NCI-H2107 treated with DMSO at 0.1 percent for 48 hours (cell line): Measurements from ENCODE around the gene PXYLP1.

Source experiments
- DNase-seq: peaks from one replicate; lab custom pipeline; 2025; ENCODE audit not compliant: unreplicated experiment; lab: John Stamatoyannopoulos, UW

PXYLP1 gene

DNA sequence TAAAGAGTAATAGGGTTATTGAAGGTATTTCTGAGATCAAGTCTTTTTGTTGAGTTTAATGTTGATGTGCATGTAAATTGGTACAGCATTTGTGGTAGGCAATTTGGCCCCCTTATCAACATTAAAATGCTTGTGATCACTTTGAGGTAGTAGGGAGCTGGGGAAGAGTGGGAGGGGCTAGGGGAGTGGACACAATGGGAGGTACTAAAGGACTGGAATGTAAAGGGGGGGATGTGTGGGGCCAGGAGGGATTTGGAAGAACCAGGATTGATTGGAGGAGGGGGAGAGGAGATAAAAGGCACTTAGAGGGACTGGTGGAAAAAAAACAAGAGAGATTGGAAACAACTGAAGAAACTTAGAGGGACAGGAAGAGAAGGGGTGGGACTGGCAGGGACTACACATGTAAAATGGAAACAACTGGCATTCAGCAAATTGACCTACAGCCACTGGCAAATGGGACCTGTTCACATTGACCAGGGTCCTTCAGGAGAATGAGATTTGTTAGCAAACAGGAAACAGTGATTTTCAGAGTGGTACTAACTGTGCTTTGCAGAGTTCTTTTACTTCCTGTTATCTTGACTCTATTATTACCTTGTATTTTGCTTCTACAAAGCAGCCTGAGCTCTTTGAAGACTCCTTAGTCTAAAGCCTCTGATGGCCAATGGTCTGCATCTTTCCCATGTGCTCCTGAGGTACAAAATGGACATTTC, 88.9 kb downstream of the PXYLP1 start:
- no peak for DNase-seq

DNA sequence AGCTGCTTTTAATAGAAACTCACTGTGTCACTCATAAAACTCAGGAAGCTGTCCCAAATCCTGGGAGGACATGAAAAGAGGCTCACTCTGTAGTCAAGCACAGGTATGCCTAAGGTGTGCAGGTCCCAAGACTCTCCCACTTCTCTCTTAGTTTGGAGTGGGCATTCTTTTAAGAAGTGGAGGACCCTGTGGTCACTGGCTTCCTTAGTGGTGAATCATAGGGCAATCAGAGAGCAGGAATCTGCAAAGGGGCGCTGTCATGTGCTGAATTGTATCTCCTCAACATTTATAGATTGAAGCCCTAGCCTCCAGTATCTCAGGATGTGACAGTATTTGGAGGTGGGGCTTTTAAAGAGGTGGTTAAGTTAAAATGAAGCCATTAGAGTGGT, 89.5 kb downstream of the PXYLP1 start:
- DNase-seq, result no peak

DNA sequence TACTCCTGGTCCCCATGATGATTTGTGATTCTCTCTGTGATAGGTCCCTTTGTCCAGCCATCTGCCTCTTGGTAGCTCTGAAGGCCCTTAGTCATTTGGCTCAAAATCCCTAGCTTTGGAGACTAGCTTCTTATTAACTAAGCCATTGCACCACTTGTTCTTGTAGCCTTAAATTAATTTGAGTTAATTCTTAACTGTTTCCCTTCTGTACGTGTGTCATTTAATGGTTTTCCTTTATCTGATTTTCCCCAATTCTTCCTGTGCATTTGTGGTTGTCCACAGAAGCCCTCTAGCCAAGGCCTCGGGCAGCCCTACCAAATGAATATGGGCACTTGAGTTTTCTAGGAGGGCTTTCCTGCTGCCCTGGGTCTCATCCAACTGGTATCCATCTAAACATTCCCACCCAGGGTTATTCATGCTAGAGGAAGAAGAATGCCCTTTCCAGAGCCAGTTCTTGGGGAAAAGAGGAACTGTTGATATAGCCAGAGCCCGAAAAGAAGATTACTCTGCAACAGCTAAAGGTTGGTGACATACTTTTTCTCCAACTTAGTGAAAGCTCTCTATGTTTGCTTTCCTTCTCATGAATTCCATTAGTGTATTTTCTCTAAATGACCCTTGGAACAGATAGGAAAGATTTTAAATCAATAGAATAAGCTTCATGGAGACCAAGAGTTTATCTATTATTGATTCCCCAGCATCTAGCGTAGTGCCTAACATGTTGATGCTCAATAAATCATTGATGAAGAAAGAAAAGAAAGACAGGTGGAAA, 92.5 kb downstream of the PXYLP1 start:
- DNase-seq, result no peak

DNA sequence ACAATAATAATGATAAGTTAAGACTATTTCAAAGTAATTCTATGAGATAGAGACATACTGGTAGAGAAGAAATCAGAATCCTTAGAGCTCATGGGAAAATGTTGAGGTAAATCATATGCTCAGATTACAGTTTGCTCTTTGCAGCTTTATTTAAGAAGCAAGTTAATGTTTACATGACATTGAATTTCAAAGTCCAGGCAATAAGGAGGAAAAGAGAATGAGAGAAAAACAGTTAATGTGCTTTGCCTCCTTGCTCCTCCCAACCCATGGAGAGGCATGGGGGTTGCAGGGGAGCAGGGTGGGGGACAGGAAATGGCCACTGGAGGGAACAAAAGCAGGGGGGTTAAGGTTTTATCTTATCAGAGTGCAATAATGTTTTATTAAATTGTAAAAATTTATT, 94.5 kb downstream of the PXYLP1 start:
- no peak for DNase-seq

DNA sequence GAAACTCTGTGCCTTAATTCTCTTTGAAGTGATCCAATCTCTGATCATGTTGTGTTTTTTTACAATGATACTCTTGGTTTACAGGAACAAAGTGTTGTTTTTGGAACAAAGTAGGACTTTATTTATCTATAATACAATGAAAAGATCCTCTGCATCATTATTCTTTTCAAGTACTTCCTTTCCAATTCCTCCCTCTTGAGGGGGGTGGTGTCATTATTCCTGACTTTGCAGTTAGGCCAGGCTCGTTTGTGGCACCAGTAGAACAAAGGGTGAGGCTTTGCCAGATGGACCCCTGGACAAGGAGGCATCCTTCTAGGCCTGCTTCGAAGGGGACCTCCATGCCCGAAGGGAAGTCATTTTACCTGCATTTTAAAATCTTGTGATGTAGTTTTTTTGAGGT, 95.0 kb downstream of the PXYLP1 start:
- no peak for DNase-seq

DNA sequence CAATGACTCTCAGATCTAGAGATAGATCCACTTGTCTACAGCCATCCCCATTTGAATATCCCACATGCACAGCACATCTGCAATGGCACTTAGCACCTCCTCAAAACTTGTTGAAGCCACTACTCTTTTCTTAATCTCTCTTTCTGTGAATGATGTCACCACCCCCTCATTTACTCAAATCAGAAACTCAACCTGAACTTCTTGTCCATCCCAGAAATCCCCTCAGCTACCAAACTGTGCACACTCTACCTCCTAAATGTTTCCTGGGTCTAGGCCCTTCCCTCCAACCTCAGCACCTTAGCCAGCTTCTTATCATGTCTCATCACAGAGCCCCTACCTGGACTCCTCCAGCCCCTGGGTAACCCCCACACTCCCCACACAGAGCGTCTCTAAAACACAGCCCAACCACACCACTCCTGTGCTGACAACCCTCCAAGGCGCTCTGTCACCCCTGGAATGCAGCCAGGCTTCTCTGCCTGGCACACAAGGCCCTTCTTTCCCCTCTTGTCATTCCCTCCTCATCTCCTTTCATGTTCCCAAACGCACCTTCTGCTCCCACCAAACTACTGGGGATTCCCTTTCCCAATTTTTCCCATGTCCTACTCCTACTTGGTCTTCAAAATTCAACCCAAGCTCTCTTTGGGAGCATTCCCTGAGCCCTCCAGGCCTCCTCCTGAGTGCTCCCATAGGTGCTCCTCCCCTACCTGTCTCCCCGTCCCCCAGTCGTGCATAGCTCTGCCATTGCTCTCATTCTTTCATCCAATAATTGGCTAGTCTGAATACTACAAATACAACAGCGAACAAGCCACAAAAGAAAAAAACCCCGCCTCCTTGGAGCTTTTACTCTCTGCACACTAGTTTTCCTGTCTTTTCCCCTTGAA, 96.9 kb downstream of the PXYLP1 start:
- no peak for DNase-seq

DNA sequence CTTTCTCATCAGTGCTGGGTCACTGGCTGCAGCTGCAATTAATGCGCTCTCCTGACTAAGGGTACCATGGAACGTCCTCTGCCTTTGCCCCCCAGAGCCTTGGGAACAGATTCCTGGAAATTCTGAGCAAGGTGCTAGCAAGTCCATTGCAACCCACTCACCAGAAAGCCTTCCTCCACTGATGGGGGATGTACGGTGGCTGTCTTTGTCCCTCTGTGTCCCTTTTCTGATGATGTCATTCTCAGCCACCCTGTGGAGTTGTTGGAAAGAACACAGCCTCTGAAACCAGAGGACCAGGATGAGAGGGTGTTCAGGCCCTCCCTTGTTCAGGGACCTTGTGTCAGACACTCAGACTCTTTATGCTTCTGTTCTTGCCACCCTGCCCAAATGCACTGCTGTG, 98.6 kb downstream of the PXYLP1 start:
- DNase-seq, result no peak

DNA sequence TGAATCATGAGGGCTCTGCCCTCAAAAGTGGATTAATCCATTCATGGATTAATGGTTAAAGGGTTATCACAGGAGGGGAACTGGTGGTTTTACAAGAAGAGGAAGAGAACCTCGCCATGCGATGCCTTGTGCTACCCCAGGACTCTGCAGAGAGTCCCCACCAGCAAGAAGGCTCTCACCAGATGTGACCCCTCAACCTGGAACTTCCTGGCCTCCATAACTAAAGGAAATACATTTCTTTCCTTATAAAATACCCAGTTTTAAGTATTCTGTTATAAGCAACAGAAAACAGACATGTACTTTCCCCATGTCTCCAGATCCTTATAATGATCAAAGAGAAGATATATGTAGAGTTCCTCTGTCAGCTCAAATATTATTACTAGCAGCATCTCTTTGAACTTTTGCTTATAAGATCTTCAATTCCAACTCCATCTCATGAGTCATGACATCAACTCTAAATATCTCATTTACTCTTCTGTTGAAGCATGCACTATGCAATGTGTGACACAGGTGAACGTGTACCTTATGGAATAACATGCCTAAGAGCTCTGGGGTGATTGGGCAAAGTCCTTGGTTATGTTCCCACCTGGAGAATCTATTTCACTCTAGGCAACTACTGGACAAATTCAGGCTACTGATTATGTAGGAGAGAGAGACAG, 99.2 kb downstream of the PXYLP1 start:
- no peak for DNase-seq

DNA sequence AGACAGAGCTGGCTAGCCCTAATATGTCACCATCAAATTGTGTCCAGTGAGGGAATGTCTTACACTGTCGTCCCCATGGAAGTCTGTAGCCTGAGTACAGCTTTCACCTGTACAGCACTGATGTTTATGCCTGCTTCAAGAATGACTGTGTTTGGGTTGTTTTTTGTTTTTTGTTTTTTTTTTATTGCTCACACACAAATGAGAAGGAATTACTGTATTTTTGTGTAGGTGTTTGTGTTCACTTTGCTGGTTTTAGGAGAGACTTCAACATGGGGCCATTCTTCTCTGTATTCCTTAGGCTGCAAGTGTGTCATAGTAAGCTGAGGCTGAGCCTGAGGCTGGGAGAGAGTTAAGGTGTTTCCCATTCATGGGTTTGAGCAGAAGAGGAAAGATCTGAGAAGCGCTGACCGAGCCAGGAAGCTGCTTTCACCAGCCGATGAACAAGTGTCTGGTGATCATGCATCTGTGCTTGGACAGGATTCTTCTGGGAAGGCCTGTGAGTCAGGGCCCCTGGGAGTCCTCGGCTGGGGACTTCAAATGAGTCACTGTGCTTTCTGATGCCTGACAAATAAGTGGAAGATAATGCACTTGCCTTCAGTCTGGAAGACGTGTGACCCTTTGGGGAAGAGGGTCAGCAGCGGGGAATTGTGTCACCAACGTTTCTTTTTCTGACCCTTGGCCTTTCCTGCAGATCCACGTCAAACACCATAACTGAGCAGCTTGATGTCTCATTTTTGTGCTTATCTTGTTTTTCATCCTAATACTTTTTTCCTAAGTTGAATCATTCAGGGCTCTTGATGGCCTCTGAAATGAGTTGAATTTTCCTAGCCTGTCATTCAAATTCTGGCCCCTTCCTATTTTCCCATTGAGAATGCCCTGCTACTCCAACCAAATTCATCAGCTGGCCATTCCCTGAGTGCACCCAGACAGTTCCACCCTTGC, 100.0 kb downstream of the PXYLP1 start:
- DNase-seq, result no peak

DNA sequence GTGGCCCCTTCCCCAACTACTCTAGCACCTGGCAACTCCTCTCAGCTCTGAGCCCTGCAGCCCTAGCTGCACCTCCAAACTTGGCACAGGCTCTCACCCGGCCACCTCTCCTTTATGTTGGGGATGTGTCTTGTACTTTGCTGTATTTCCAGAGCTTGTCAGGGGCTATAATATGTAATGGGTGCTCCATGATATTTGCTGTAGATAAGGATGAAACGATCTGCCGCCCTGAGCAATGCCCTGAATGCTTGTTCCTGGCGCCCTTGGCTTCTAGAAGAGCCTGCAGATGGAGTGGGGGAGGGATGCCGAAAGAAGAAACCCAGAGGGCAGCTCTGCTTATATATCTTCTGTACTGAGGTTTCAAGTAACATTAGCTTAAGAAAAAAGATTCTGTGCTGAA, 100.8 kb downstream of the PXYLP1 start:
- no peak for DNase-seq

DNA sequence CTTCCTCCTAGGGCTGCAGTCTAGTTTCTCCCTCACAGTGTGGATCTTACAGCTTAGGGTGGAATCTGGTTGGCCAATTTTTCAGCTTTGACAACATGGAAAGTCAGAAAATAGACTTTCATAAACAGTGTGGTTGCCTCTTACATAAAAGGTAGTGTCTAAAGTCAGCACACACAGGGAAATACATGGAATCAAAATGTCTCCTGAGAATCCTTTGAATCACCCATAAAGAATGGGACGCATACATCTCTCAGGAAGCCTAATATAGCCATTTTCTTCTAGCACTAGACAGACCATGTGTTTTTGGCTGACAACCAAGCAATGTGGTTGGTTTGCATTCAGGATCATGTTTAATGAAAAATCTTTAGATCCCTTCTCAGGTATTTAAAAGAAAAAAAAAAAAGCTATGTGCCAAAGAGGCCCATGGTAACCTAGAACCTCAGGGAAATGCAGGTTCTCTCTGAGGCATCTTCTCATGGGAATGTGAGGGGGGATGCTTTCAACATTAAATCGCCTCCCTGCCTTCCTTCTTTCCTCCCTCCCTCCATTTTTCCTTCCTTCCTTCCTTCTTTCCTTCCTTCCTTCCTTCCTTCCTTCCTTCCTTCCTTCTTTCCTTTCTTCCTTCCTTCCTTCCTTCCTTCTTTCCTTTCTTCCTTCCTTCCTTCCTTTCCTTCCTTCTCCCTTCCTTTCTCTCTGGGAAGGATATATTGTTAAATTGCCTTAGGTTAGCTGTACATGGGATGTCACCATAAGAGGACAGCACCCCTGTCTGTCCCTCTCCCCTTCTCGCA, 102.4 kb downstream of the PXYLP1 start:
- DNase-seq, result no peak

DNA sequence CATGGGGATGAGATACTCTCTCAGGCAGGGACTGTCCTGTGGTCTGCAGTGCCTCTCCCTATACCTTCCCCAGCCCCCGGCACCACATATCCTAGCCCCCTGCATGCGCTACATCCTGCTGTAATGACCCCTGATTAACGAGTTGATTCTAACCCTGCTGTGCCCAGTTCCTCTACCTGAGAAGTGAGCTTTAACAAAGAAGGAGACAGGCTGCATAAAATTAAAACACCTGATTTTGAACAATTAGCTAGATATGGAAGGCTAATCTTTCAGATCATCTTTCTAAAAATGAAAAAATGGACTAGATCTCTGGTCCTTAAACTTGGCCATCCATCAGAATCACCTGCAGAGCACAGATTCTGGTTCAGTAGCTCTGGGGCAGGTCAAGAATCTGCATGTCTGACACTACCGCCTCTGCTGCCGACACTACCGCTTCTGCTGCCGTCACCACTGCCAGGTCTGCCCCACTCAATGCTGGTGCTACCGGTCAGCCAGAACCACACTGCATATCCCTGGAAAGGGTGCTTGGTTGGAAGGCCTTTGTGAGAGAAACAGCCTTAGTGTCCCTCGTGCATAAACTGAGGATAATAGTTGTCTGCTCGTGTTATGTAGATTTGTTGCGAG, 103.1 kb downstream of the PXYLP1 start:
- no peak for DNase-seq

DNA sequence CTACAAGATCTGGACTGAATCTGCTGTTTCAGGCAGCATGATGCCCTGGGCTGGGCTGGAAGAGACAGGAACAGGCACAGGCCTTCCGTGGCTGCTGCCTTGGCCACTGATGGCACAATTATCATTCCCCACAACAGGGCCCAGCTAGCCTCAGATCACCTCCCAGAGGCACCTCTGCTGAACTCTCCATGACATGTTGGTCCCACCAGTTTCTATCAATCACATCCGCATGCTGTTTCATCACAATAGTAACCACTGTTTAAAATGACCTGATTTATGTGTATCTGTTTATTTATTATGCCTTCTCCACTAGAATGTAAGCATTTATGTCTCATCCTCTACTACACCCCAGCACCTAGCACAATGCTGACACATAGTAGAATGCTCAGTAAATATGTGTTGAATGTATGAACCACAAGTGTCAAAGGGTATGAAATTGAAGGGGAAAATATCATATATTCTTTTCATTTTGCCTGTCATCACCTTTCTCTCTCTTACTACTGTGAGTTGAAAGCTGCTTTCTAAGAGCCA, 104.0 kb downstream of the PXYLP1 start:
- DNase-seq, result no peak

DNA sequence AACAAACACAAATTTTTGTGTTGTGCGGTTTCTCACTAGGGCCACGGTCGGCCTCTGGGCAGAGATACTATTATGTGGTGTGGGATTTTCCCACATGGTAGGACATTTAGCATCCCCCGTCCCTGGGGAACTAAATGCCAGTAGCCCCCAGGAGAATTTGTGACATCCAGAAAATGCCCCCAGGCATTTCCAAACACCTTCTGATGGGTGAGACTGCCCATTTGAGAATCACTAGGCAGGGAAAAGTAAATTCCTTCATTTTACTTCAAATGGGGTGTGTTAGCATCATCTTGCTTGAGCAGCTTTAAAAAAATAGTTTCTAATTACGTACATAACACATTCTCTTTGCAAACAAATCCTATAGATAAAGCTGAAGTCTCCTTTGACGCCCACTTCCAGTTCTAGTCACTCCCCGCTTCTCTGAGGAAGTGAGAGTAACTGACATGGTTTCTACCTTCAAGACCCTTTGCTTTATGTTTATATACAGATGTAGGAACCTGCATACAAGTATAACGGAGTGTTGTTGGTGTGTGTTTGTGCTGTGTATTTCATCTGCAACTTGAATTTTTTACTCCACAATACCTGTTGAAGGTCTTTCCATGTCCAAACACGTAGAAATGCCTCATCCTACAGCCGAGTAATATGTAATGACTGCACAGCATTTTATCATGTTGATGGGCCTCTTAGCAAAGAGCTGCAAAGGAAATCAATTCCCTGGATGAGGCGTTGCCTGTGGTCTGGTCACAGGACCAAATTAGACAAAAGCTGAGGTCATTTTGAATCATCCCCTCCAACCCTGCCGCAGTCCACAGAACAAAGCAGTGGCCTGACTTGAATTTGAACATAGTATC, 105.3 kb downstream of the PXYLP1 start:
- no peak for DNase-seq

DNA sequence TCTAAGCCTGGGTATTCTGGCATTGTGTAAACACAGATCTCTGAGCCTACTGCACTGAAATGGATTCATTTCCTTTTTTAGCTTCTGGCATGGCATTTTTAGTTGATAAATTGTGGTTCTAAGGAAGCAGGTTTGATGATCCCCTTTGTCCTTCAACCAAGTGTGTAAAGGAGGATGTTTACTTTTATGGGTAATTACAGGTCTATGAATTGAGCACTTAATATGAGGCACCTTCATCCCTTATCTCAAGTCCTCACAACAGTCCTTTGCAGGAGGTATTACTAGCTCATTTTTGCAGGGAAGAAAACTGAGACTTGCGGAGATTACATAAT, 105.9 kb downstream of the PXYLP1 start:
- no peak for DNase-seq

DNA sequence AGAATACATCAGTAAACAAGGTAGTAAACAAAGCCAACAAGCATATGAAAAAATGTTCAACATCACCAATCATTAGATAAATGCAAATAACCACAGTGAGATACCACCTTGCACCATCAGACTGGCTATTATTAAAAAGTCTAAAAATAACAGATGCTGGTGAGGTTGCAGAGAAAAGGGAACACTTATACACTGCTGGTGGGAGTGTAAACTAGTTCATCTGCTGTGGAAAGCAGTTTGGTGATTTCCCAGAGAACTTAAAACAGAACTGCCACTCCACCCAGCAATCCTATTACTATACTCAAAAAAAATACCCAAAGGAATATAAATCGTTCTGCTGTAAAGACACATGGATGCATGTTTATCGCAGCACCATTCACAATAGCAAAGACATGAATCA, 106.4 kb downstream of the PXYLP1 start:
- DNase-seq, result no peak

DNA sequence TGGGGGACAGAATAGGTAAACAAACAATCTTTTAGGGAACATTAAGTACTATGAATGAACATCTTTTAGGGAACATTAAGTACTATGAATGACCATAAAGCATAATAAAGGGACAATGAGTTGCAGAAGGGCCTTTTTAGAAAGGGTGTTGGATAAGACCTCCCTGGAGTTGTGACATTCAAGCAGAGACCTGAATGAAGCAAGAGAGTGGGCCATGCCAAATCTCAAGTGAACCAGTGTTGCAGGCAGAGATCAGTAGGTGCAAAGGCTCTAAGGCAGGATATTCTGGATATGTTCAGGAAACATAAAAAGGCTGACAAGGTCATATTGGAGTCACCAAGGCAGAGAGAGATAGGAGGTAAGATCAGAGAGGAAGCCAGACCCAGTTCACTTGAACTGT, 107.3 kb downstream of the PXYLP1 start:
- DNase-seq, result no peak

DNA sequence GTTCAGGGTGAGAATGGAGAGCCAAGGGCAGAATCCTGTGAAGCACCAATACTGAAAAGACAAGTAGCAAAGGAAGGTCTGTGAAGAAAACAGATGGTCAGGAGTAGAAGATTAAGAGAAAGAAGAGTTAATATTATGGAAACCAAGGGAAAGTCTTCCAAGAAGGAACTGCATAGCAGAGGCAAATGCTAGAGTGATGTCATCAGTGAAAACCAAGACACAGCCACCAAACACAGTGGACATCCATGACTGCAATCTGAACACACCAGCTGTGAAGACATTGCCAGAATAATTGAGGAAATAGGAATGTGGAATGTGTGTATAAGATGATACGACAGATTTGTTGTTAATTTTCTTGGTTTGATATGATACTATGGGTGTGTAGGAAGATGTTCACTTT, 109.9 kb downstream of the PXYLP1 start:
- DNase-seq, result no peak
